GM12865 (cell line): ENCODE data around the gene STMN1.

Experiments used
- DNase-seq: peaks from one replicate; pipeline ENCODE4 v3.0.0; 2010; ENCODE audit warnings: low read depth
- H3K4me3 ChIP-seq: 2 replicates; pipeline ENCODE4 v1.5.1; 2011; ENCODE audit warnings: mild to moderate bottlenecking, low read depth, low read length, control low read depth
- TF ChIP-seq, protein P1 (sequence below): IDR thresholded peaks from 2 replicates; pipeline ENCODE4 v1.5.1; 2011; ENCODE audit warnings: low read length, control low read depth, low read depth, inconsistent platforms; ENCODE audit not compliant: insufficient read depth; ENCODE audit errors: missing control alignments

STMN1 gene

GRCh38 chr1:25893116-25893515, 13.1 kb downstream of the STMN1 start:
- TF ChIP-seq, protein P1, sequence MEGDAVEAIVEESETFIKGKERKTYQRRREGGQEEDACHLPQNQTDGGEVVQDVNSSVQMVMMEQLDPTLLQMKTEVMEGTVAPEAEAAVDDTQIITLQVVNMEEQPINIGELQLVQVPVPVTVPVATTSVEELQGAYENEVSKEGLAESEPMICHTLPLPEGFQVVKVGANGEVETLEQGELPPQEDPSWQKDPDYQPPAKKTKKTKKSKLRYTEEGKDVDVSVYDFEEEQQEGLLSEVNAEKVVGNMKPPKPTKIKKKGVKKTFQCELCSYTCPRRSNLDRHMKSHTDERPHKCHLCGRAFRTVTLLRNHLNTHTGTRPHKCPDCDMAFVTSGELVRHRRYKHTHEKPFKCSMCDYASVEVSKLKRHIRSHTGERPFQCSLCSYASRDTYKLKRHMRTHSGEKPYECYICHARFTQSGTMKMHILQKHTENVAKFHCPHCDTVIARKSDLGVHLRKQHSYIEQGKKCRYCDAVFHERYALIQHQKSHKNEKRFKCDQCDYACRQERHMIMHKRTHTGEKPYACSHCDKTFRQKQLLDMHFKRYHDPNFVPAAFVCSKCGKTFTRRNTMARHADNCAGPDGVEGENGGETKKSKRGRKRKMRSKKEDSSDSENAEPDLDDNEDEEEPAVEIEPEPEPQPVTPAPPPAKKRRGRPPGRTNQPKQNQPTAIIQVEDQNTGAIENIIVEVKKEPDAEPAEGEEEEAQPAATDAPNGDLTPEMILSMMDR: no peak
- no peak overlapping the region for H3K4me3 ChIP-seq
- DNase-seq: no peak

- TF ChIP-seq, protein P1: no peak
- DNase-seq: no peak
- H3K4me3 ChIP-seq: no peak overlapping the region
These were observed 14.6 kb downstream of the STMN1 start for GRCh38 chr1:25891606-25892005.

DNA sequence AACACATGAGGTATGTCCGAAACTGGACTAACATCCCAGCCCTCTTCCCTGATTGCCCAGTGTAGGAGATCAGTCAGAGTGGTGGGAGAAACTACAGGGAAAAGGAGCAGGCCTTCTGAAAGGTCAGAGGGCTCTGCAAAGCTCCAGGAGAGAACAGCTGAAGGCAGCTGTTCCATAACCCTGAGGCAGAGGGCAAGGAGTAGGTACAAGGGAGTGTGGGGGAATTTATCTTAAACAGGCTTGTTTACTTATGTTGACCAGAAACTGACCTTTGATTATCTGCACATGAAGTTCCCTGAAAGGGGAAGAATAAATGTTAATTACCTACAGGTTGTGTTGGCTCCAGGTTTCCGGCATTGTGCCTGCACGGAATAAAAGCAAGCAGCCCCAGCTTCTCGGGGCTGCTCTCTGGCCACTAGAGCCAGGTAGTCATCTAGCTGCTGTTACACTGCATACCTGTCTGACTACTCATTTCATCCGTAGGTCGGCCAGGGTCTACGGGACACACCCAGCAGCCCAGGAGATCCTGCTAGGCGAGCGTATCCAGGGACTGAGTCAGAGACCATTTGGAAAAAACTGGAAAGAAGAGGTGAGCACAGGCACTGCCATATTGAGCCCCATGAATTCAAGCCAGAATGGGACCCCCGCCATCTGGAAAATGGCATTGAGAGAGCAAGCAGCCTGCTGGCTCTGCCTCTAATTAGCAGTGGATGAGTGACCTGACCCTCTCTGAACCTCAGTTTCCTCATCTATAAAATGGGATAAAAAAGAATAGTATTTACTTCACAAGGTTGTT, 15.8 kb downstream of the STMN1 start:
- no peak overlapping the region for H3K4me3 ChIP-seq
- TF ChIP-seq, protein P1: no peak
- DNase-seq: no peak

DNA sequence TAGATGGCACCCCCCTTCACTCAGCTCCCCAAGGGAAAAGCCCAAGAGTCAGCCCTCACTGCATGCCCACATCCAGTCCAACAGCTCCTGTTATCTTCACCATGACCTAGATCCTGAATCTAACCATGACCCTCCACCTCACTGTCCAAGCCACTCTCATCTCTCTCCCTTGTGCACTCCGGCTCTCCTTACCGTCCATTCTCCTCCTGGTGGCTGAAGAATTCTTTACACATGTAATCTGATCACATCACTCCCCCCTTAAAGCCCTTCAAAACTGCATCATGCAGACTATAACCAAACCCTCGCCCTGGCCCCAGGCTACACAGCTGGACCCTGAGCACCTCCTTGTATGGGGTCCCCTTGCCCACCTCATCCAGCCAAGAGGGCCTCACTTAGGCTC, 16.7 kb downstream of the STMN1 start:
- H3K4me3 ChIP-seq: no peak overlapping the region
- no peak for DNase-seq
- TF ChIP-seq, protein P1: no peak

DNA sequence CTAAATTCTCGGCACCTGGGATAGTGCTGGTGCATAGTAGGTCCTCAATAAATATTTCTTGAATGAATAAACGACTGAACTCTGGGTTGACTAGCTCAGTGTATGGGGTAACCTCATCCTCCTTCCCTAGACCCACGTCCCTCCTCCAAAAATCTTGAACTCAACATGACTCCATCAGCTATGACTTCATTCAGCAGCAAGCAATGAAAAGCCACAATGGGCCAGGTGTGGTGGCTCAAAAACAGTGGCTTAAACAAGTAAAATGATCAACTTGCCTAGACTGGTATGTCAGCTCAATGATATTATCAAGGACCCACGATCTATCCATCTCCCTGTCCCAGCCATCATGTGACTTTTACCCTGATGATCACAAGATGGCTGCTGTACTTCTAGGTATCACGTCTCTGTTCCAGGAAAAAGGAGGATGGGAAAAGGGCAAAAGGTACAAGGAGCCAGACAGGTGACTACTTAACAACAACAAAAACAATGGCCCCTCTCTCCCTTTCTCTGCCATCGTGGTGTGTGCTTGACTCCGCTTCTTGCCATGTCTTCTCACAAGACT, 17.7 kb downstream of the STMN1 start:
- no peak overlapping the region for H3K4me3 ChIP-seq
- no peak for DNase-seq
- TF ChIP-seq, protein P1: no peak

DNA sequence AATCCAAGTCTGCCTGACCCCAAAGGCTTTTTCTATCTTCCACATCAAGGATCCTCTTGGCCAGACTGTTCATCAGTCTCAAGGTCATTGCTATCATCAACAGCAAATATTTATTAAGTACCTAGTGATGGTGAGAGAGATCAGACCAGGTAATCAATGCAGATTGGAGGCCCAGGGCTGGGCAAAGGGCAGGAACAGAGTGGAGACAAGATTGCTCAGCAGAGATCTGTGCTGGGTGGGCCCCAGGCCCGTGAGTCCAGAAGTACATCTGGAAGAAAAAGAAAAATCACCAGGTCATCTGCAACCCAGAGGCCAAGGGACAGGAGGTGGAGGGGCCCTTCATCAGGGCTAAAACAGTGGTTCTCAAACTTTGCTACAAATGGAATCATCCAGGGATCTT, 20.6 kb downstream of the STMN1 start:
- no peak overlapping the region for H3K4me3 ChIP-seq
- DNase-seq: no peak

More for the DNA sequence above, 20.6 kb downstream of the STMN1 start:
- TF ChIP-seq, protein P1: no peak
